HG03469 (cell line): ENCODE results near the gene RBM25.
"Not testable (repeated sequence)": the region's sequence is repeated elsewhere in the genome, so short reads cannot be mapped to it uniquely, and the experiment has no call there.

Experiments
- ATAC-seq: cut with Tn5 transposase; IDR thresholded peaks from one replicate; pipeline ENCODE4 v1.9.1; 2021; ENCODE audit warnings: mild to moderate bottlenecking, moderate library complexity, moderate number of reproducible peaks; ENCODE audit not compliant: unreplicated experiment

RBM25 gene

GRCh38 chr14:73168274-73168673 is 109.9 kb downstream of the RBM25 start:
- ATAC-seq, result no peak

GRCh38 chr14:73168691-73169090 is 110.4 kb downstream of the RBM25 start:
- ATAC-seq, result no peak

GRCh38 chr14:73169855-73170254 is 111.5 kb downstream of the RBM25 start:
- not testable (repeated sequence) for ATAC-seq

- no peak for ATAC-seq
Measured at GRCh38 chr14:73170686-73171085, 112.4 kb downstream of the RBM25 start.

GRCh38 chr14:73172500-73172899 is 114.2 kb downstream of the RBM25 start:
- ATAC-seq, result no peak

- ATAC-seq, result no peak
Measured at GRCh38 chr14:73173092-73173735, 114.9 kb downstream of the RBM25 start.
